GOT3 (cell line): ENCODE measurements around the gene PDCD1.
"Not testable (repeated sequence)": the region's sequence is repeated elsewhere in the genome, so short reads cannot be mapped to it uniquely, and the experiment has no call there.

Experiments used
- DNase-seq: peaks from one replicate; lab custom pipeline; 2025; ENCODE audit warnings: mixed read lengths; lab: John Stamatoyannopoulos, UW

Gene PDCD1

GRCh38 chr2:241877989-241878970 is 19.6 kb upstream of the PDCD1 start:
- no peak for DNase-seq

- no peak for DNase-seq
Observed at GRCh38 chr2:241877197-241877685, 18.5 kb upstream of the PDCD1 start.

GRCh38 chr2:241876528-241877196 is 18.0 kb upstream of the PDCD1 start:
- DNase-seq: no peak

GRCh38 chr2:241875754-241876527 is 17.2 kb upstream of the PDCD1 start:
- DNase-seq: not testable (repeated sequence)

- DNase-seq: no peak
Observed at GRCh38 chr2:241874277-241874925, 15.7 kb upstream of the PDCD1 start.

- no peak for DNase-seq
Observed at GRCh38 chr2:241873803-241874110, 15.1 kb upstream of the PDCD1 start.

- no peak for DNase-seq
Observed at GRCh38 chr2:241873081-241873802, 14.5 kb upstream of the PDCD1 start.

- DNase-seq: no peak
Observed at GRCh38 chr2:241872313-241872642, 13.6 kb upstream of the PDCD1 start.

- DNase-seq: no peak
Observed at GRCh38 chr2:241871538-241872312, 13.0 kb upstream of the PDCD1 start.

- no peak for DNase-seq
Observed at GRCh38 chr2:241870611-241871537, 12.2 kb upstream of the PDCD1 start.

- no peak for DNase-seq
Observed at GRCh38 chr2:241870081-241870541, 11.4 kb upstream of the PDCD1 start.

- no peak for DNase-seq
Observed at GRCh38 chr2:241869087-241869961, 10.6 kb upstream of the PDCD1 start, which contains the start of gene RTP5. RTP5 (plus strand) TSS chr2:241869729; CDS start chr2:241869757, 28 bp downstream.

- no peak for DNase-seq
Observed at GRCh38 chr2:241868661-241869081, 10.0 kb upstream of the PDCD1 start.

GRCh38 chr2:241867776-241868420 is 9.2 kb upstream of the PDCD1 start:
- no peak for DNase-seq

GRCh38 chr2:241866790-241867645 is 8.3 kb upstream of the PDCD1 start:
- DNase-seq: no peak

GRCh38 chr2:241865957-241866789 is 7.5 kb upstream of the PDCD1 start:
- no peak for DNase-seq
